GM19328 (cell line): Measurements from ENCODE around the gene IL1R1.
"Not testable (repeated sequence)": the region's sequence is repeated elsewhere in the genome, so short reads cannot be mapped to it uniquely, and the experiment has no call there.

Experiments used
- ATAC-seq: cut with Tn5 transposase; IDR thresholded peaks from one replicate; pipeline ENCODE4 v1.9.1; 2021; ENCODE audit warnings: mild to moderate bottlenecking, moderate library complexity; ENCODE audit not compliant: unreplicated experiment

Gene IL1R1

GRCh38 chr2:102141970-102142828 is at the start of gene IL1R1:
Gene IL1R1 (plus strand): TSS chr2:102142746. CDS start chr2:102157725, 14,979 bp downstream.
- no peak for ATAC-seq

GRCh38 chr2:102093662-102094061 is 48.9 kb upstream of the IL1R1 start:
- ATAC-seq: no peak

- ATAC-seq: no peak
Observed at GRCh38 chr2:102094917-102095316, 47.6 kb upstream of the IL1R1 start.

- no peak for ATAC-seq
Observed at GRCh38 chr2:102096103-102096502, 46.4 kb upstream of the IL1R1 start.

GRCh38 chr2:102098756-102099155 is 43.8 kb upstream of the IL1R1 start:
- ATAC-seq: no peak

- no peak for ATAC-seq
Observed at GRCh38 chr2:102099536-102100298, 42.8 kb upstream of the IL1R1 start.

- no peak for ATAC-seq
Observed at GRCh38 chr2:102100371-102101096, 42.0 kb upstream of the IL1R1 start.

- no peak for ATAC-seq
Observed at GRCh38 chr2:102101097-102101848, 41.3 kb upstream of the IL1R1 start.

- ATAC-seq: no peak
Observed at GRCh38 chr2:102101849-102102635, 40.5 kb upstream of the IL1R1 start.

- not testable (repeated sequence) for ATAC-seq
Observed at GRCh38 chr2:102102636-102102948, 40.0 kb upstream of the IL1R1 start.

GRCh38 chr2:102103284-102103683 is 39.3 kb upstream of the IL1R1 start:
- no peak for ATAC-seq

GRCh38 chr2:102103992-102104871 is 38.3 kb upstream of the IL1R1 start:
- ATAC-seq: peak; percentile 62

GRCh38 chr2:102106133-102106556 is 36.4 kb upstream of the IL1R1 start:
- ATAC-seq: no peak

GRCh38 chr2:102106813-102107740 is 35.5 kb upstream of the IL1R1 start:
- not testable (repeated sequence) for ATAC-seq

GRCh38 chr2:102107741-102108070 is 34.8 kb upstream of the IL1R1 start:
- ATAC-seq: no peak

GRCh38 chr2:102109016-102109415 is 33.5 kb upstream of the IL1R1 start:
- ATAC-seq: no peak

GRCh38 chr2:102110171-102110570 is 32.4 kb upstream of the IL1R1 start:
- ATAC-seq: no peak
